ENCODE measurements around the gene SEC31A. TPM values are rescaled to one million over a fixed set of nuclear protein-coding genes. Genes with fewer than 3 reads are reported as not detected.
A peak's percentile ranks its signal among the peaks of the same experiment; 100 is the strongest.

Gene SEC31A
- total RNA-seq, result 100 to 1,000 TPM in 3 of 4 donors, 10 to 100 TPM in 1; 94.6 to 117 (median 106) TPM
- 100 to 1,000 TPM in 1 of 3 donors, 10 to 100 TPM in 2; 77.7 to 120 (median 98.0) TPM for polyA plus RNA-seq
- long read RNA-seq, donor 1, full-length matches to known transcripts, result 6 of 19 reads
- long read RNA-seq, donor 1, partial matches to known transcripts, result 8 of 19 reads
- long read RNA-seq, donor 1, other reads (novel, unspliced or antisense), result 5 of 19 reads
- long read RNA-seq, donor 2, full-length matches to known transcripts, result 8 of 72 reads
- long read RNA-seq, donor 2, partial matches to known transcripts, result 42 of 72 reads
- long read RNA-seq, donor 2, other reads (novel, unspliced or antisense), result 22 of 72 reads

- peak; percentile 96 to 98 for DNase-seq
- Histone ChIP-seq H3K27me3 (ENCODE audit: insufficient read depth in 3 of 3, low read length in 2 of 3) (no peaks in the 10 kb centered on the region), H3K9me3 (no peaks in the 10 kb centered on the region), H3K4me3 (peak within 1 kb of the TSS; percentile 66), H3K36me3 (ENCODE audit: insufficient read depth in 1 of 2, low read depth in 1 of 2) (peaks cover 5 to 35% of the 10 kb centered on the region in 2 donors), H3K4me1 (peaks cover 31% of the 10 kb centered on the region), H3K27ac (peak within 1 kb of the TSS; percentile 86)
- ATAC-seq, result peak; percentile 97 to 99 (median 98)
- WGBS, 3 donors, result 0 to 1% (median 1%) methylated on average over 69 to 71 of the region's 71 CpGs
- TF ChIP-seq CTCF (IDR thresholded peaks at IDR 0.05), result no peak
- intact Hi-C loops (cut with DNase I), result loop anchor here (1.0 to 10.0 kb wide), 4 partner anchors 9 to 516 kb away; partner anchors contain the start of genes COPS4 (in 1 of the 2), HNRNPD (in 1 of the 2), LIN54 (in 1 of the 2) and THAP9 (in 1 of the 2)
Observed at GRCh38 chr4:82890901-82891706, at the start of gene SEC31A. Gene SEC31A, minus strand, starts transcription at chr4:82891153. Its CDS starts 9,217 bp downstream, at chr4:82881936.

- no peak for ATAC-seq
- intact Hi-C loops (cut with DNase I), result no loop called here
- Histone ChIP-seq H3K27me3 (ENCODE audit: insufficient read depth in 3 of 3, low read length in 2 of 3) (no peaks in the 10 kb centered on the region), H3K9me3 (no peaks in the 10 kb centered on the region), H3K27ac (no peak overlapping the region), H3K36me3 (ENCODE audit: insufficient read depth in 1 of 2, low read depth in 1 of 2) (peaks cover 6 to 65% of the 10 kb centered on the region in 2 donors), H3K4me1 (no peaks in the 10 kb centered on the region), H3K4me3 (no peak overlapping the region)
- DNase-seq, result no peak
- 53 to 70% (median 61%) methylated on average over 2 of the region's 2 CpGs for WGBS, 3 donors
- TF ChIP-seq CTCF (IDR thresholded peaks at IDR 0.05), result no peak
Observed at GRCh38 chr4:82939414-82939813, 48.5 kb upstream of the SEC31A start.

- no peak for ATAC-seq
- Histone ChIP-seq H3K27ac (no peak overlapping the region), H3K9me3 (no peaks in the 10 kb centered on the region), H3K4me3 (no peak overlapping the region), H3K27me3 (ENCODE audit: insufficient read depth in 3 of 3, low read length in 2 of 3) (no peaks in the 10 kb centered on the region), H3K4me1 (peaks cover 14% of the 10 kb centered on the region), H3K36me3 (ENCODE audit: insufficient read depth in 1 of 2, low read depth in 1 of 2) (peaks cover 6 to 55% of the 10 kb centered on the region in 2 donors)
- intact Hi-C loops (cut with DNase I), result no loop called here
- no peak for TF ChIP-seq CTCF (IDR thresholded peaks at IDR 0.05)
- no peak for DNase-seq
Observed at GRCh38 chr4:82934441-82934840, 43.5 kb upstream of the SEC31A start.

- Histone ChIP-seq H3K9me3 (no peaks in the 10 kb centered on the region), H3K4me3 (no peak overlapping the region), H3K27me3 (ENCODE audit: insufficient read depth in 3 of 3, low read length in 2 of 3) (no peaks in the 10 kb centered on the region), H3K4me1 (peaks cover 14% of the 10 kb centered on the region), H3K27ac (no peak overlapping the region), H3K36me3 (ENCODE audit: insufficient read depth in 1 of 2, low read depth in 1 of 2) (peaks cover 3 to 32% of the 10 kb centered on the region in 2 donors)
- no peak for ATAC-seq
- no peak for TF ChIP-seq CTCF (IDR thresholded peaks at IDR 0.05)
- WGBS, 3 donors, result 15 to 43% (median 28%) methylated on average over 5 of the region's 5 CpGs
- intact Hi-C loops (cut with DNase I), result no loop called here
- no peak for DNase-seq
Observed at GRCh38 chr4:82930848-82931755, 40.1 kb upstream of the SEC31A start.
